Measurements from ENCODE around the gene SEC16A.

SEC16A gene

DNA sequence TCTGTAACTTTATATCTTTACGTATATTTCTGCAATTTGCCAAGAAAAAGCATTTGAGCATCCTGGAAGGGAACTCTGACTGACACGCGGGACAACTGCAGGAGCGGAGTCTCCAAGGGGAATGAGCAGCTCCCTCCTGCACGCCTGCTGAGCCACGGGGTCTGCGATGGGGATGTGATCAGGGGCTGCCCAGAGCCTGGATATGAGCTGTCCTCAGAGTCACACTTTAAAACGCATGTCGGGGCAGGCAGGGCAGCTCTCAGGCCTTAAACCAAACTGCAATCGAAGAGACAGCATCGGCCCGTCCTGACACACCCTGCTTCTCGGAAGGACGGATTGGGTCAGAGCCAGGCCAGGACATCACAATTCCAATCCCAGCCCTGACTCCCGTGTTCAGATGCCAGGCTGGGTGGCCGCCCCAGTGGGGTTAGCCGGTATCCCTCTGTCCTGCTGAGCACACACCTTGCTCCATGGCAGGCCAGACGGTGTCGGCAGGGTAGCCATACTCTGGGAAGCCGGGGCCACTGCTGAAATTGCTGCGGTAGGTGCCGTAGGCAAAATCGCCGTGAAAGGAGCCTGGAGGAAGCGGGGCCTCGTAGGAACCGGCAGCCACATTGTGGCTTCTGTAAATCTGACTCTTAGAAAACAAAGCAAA is 17.2 kb downstream of the SEC16A start:
- DNase-seq = no peak

DNA sequence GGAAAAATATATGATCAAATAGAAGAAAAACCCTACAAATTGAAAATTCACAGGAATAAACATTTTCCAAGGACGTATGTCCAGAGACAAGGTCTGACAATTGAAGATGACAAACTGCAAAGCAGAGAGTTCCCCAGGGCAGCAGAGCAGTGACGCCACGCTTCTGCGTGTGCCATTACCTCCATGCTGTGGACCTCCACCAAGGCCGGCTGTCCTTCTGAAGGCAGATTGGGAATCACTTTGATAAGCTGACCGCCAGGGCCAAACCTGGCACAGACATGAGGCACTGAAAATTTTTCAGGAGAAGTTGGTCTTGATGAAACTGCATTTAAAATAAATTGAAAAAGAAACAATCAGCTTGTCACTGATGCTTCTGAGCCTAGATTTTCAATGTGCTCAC is 18.6 kb downstream of the SEC16A start:
- no peak for DNase-seq

DNA sequence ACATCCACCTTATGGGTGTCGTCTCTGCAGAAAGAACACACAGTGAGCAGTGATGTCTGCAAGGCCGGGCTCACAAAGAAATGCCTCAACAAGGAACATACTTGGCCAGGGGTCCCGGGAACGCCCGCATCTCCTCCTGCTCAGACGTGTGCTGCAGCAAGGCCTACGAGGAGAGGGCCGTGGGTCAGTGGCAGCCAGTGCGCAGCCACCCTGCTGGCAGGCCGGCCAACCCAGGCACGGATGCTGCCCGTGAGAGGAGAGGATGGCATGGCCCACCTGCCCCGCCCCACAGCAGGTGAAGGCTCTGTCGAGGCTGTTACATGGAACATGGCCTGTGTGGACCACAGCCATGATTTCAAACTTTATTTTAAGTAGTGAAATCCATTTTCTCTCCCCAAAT is 19.3 kb downstream of the SEC16A start:
- no peak for DNase-seq

DNA sequence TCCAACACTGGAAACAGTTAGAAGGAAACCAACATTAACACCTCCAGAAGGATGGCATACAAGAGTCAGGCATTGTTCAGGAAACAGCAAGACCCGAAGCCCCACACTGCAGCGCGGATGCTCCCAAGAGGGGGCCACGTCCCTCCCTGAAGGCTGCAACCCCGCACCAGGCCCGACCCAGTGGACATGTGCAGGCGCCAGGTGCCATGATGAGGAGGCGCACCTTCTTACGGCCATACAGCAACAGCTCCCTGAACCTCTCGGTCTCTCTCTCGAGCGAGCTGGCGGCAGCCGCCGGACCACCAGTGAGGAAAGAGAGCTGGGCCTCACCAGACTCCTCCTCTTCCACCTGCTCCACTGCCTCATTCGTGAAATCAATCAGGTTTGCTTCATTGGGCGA is 20.2 kb downstream of the SEC16A start:
- no peak for DNase-seq

DNA sequence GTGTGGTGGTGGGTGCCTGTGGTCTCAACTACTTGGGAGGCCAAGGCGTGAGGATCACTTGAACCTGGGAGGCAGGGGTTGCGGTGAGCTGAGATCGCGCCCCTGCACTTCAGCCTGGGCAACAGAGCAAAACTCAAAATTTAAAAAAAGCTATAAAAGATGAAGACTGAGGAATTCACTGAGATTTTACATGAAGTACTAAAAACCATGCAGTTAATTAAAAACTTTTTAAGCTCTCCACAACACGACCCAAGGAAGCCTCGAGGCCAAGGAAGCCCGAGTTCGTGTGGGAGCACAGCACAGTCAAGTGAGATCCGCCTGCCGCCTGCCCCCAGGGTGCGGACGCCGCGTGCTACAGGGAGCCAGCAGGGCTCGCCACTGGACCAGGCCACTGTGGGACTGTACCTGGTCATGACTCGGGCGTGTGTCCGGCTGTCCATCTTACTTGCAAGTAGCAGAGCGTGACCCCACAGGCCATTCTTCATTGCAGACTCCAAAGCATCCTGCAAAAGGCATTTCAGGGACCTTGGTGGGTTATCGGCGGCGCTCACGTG is 22.0 kb downstream of the SEC16A start:
- DNase-seq = no peak

DNA sequence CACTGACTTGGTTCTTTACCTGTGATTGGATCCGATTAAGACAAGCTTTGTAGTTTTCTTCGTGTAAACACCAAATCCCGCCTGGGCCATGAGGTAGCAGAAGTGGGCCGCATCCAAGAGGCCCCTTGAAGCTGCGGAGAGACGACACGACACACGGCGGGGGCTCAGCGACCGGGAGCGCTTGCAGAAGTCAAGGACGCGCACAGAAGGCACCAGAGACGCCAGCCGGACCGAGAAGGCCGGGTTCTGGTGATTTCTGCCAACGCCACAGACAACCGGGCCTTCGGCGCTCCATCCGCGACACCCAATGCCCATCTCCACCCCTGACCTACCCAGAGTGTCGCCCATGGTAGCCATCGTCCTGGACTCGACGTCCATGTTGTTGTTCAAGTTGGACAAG is 23.4 kb downstream of the SEC16A start:
- DNase-seq = no peak

DNA sequence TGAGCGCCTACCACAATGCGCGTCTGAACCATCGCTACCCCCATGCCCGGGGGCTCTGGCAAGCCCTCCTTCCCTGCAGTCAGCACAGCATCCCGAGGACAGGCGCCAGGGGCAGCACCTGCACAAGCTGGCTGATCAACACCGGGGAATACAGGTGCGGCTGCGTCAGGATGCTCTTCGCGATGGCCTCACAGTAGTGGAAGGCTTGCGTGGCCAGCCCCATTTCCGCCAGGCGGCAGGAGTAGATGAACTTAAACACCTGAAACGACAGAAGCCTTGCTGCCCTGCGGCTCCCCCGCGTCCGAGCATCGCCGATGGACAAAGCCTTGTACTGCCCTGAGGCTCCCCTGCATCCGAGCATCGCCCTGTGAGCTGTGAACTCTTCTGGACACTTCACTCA is 25.5 kb downstream of the SEC16A start:
- DNase-seq = no peak

DNA sequence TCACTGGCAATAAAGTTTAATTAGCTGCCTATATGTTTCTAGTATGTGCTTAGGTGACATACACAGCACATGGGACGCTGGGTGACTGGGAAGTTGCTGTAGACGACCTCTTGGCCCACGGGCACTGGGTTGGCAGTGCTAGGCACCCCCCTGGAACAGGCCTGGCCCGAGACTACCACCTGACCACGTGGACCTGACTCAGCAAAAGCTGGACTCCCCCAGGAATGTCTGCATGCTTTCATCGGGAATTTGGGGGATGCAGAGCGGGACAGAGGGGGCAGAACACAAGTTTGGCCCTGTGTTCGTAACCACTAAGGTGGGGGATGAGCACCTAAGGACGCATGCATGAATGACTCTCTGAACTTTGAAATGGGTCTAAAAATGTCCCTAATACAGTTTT is 26.6 kb downstream of the SEC16A start:
- DNase-seq = no peak

DNA sequence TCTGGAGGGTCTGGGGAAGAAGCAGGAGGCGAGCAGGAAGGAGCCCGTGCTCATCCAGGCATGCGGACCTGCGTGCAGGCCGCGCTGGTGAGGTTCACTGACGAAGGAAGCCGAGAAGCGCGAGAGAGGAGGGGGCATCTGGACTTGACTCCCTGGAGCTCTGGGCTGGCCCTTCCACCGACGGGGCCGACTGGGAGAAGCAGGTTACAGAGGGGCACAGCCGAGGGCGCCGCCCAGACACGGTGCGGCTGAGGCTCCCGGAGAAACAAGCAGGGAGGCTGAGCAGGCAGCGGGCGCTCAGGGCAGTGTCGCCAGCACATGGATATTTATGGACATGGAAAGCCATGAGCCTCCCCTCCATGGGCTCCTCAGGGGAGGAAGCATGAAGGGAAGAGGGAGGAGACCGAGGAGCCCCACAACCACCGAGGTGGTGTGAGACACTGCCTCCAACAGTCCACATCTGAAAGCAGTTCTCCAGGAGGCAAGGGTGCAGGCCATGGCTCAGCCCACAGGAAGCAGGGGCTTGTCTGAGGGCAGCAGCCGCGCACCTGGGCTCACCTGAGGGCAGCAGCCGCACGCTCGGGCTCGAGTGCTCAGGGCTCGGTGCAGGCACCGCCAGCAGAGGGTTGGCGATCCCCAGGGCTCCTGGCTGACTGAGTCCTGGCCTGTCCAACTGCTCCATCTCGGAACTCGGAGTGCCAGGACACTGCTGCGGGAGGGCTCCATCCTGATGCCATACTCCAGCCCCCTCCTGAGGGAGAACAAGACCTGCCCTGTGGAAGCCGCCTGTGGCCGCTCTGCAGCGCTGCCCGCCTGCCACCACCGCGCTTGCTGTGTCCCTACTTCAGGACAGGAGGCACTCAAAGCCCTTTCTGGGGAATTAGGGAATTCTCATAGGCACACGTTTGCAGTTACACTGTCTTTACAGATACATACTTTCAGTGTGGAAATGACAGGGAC is 27.5 kb downstream of the SEC16A start:
- no peak for DNase-seq

DNA sequence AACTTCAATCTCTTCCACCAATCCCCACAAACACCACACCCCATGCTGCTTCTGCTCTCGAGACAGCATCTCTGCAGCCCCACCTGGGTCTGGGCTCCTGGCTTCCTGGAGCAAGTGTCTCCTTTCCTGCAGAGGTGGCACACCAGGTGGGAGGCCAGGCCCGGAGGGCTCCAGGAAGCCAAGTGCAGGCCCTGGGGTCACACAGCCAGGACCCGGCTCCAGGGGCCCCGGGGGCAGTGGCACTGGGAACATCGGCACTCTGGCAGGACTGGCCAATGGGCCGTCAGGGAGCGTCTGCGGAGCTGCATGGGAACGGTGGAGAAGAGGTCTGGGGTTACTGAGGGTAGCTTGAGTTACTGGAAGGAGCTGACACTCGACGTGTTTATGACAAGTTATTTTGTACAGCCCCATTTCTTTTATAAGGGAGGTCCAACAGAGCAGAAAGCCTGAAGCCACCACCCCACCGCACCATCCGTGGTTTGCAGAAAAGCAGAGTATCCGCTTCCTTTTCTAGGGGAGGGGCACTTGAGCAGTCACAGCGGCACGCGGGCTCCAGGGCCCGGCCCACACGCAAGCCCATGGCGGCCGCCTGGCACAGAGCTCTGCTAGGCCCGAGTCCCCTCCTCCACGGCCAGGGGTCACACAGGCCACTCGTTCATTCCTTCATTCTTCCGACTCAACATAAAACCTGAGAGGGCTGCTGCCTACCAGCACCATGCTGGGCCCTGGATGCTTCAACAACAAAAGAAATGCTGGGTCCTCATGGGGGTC is 28.6 kb downstream of the SEC16A start:
- DNase-seq = no peak

DNA sequence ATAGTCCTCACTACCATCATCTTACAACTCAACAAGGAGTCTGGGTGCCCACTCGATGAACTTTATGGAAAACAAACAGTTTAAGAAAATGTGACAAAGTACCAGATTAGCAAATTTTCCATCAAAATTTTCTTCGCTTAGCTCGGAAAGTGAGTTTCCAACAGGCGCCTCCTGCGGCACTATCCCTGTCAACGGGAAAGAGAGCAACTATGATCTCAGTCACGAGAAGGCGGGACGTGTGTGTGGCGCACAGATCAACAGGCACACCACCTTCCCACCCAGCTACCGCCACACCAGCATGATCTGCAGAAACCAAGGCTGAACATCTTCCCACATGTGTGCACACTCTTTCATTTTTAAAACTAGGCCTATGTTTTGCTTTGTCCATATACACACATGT is 29.5 kb downstream of the SEC16A start:
- no peak for DNase-seq

DNA sequence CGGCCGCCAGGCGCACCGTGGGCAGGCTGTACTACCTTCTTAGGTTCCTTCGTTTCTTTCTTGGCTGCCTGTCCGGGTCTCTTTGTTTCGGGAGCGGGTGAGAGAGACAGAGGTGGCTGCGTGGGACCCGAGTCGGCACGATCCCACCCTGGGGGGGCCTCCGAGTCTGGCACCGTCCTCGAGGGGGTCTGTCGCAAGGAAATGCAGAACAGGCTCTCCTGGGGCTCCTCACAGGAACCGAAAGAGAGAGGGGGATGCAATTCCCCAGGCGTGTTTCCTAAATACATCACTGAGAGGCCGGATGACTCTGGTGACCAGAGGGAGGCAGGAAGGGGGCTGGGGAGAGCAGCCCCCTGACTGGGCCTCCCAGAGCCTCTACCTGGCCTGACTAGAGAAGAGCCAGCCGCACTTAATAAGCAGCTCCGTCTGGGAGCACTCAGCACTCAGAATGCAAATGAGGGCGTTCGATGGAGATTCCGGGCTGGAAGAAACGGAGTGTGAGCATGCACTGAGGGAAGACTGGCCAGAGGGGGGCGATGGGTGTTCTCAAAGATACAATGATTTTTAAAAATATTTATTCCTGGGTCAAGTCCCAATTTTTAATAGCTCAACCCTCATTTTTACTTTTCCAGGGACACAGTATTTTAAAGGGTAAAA is 31.5 kb downstream of the SEC16A start:
- no peak for DNase-seq

DNA sequence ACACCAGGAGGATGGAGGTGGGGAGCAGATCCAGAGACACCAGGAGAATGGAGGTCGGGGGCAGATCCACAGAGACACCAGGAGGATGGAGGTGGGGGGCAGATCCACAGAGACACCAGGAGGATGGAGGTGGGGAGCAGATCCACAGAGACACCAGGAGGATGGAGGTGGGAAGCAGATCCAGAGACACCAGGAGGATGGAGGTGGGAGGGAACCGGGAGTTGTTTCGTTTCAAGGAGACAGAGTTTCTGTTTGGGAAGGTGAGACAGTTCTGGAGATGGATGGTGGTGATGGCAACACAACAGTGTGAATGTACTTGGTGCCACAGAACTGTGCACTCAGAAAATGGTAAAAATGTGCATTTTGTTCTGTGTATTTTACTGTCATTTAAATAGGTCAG is 34.2 kb downstream of the SEC16A start:
- no peak for DNase-seq

DNA sequence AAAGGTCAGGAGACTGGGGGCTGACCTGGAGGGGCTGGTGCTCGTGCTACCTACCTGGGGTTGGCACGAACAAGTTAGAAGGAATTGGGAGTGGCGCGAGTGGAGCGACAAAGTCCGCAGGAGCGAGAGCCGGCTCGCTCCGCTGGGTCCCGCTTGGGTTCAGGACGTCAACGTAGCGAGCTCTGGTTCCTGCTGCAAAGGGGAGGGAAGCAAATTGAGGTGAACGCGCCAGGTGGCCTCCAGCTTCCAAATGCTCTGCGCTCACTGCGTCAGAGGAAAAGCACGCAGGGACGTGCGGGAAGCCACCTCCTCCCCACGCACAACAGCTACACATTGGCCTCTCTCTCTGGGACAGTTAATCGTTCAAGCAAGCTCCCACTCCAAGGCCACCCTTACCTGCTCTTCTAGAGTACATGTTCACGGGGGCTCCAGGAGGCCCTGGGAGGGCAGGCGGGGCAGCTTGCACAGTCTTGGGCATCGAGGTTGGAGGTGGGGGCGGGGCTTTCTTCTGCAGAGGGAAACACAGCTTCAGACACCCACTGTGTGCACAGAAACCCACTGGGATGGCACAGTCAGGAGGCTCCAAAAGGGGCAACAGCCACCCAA is 35.6 kb downstream of the SEC16A start:
- no peak for DNase-seq

DNA sequence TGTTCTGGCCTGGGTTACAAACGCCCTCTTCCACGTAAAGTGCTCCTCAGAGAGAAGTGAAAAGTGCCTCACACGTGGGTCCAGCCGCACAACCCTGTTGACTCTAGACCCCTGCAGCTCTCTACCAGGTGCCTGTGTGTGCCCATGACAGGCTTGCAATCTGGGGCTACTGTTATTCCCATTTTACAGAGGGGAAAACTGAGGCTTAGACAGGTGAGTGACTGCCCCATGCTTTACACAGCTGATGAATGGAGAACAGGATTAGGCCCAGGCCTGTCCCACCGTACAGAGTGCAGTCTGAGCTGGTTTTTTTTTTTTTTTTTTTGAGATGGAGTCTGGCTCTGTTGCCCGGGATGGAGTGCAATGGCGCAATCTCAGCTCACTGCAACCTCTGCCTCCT is 37.0 kb downstream of the SEC16A start:
- no peak for DNase-seq

DNA sequence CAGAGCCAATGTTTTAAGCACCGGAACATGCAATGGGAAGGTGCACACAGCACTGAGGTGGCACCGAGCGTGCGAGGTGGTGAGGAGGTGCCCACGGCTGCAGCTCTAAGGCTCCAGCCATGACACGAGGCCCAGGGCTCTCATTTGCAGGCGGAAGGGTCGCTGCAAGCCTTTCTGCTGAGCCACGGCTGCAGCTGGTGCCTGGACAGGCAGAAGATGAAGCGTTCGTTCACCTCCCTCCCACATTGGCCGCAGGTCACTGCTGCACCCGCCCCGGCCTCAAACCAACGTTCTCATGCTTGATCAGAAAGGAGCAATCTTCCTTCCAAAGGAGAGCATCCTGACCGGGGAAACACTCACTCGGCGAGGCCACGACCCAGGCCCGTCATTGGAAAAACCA is 38.7 kb downstream of the SEC16A start:
- DNase-seq = no peak

DNA sequence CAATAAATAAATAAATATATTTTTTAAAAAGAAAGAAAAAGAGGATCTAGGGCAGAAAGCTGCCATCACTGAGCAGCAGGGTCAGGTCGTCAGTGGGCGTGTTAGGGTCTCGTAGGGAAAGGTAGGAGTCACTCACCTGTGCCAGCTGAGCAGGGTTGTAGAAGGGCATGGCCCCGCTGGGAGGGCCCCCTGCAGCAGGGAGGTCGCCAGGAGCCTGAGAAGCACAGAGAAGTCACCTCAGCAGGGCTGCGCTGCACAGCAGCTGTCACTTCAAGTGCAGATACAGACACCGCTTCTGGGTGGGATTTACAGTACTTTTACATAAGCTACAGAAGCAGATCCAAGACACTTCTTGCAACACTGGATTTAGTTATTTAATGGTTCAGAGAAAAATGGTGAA is 39.2 kb downstream of the SEC16A start:
- no peak for DNase-seq

DNA sequence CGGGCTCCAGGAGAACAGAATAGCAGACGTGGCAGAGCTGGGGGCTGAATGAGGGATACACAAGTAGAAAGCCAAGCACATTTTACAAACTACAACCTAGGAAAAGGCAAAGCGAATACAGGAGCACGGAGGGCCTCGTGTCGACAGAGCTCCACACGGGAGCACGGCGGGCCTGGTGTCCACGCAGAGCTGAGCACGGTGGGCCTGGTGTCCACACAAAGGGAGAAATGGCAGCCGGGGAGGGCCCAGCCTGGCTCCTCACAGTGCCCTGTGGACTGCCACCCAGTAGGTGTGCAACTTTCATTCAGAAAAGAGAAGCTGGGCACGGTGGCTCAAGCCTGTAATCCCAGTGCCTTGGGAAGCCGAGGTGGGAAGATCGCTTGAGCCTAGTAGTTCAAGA is 39.8 kb downstream of the SEC16A start:
- DNase-seq = no peak

DNA sequence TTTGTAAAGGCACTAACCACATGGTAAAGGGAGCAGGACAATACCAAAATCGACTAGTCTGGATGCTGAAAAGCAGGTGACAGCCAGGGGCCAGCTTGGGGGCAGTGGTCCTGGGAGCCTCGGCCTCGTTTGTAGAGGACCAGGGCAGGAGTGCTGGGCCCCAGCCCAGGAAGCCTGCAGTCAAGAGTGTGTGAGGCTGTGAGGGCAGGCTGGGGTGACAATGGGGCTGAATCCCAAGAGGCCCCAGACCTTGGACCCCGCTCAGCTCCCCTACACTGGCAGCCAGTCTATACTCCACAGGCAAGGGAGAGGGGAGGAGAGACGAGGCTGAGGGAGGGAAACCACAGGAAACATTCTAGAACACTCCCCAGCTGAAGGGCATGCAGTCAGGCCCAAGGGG is 40.6 kb downstream of the SEC16A start:
- no peak for DNase-seq

DNA sequence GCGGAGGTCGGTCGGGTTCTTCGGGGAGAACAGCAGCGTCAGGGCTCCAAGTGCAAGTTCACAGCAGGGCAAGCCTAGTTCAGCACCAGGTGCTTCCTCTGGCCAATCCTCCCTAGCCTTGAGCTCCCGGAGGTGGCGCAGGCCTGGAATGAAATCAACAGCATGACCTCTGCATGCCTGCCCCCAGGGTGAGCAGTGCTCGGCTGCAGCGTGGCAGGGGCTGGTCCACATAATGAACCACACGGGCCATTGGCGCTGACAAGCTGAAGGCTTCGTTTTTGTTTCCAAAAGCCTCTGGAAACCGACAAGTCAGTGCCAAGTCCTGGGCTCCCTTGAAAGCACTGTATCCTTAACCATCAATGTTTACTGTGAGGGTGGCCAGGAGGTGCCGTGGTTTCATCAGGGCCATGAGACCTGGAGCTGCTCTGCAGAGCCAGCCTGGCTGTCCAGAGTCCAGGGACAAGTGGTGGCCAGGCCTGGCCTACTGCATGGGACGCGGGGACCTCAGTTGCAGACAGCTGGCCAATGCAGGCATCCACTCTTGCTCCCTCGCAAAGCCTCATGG is 41.1 kb downstream of the SEC16A start:
- no peak for DNase-seq

DNA sequence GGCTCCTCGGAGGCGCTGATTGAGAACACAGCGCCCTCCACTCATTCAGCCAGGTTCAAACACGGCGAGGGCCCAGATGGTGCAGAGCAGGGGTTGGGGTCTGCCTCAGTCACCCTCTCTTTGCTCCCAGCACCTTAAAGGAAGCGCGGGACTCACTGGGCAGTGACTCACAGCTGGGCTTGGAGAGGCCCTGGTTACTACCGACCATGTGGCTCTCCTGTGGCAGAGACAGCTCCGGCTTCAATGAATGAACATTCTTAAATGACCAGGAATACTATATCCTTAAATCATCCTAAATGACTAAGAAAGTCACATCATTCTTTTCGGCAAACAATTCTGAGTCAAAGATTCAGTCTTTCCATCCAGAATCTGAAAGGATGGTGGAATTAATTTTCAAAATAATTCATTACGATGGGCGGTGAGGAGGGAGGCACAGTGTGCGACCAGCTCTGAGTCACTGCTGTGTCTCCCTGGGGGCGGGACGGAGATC is 41.6 kb downstream of the SEC16A start:
- no peak for DNase-seq
